A549 (cell line): ENCODE measurements around the gene ARHGEF6. TPM values are rescaled to one million over a fixed set of nuclear protein-coding genes. Genes with fewer than 3 reads are reported as not detected.
A peak's percentile ranks its signal among the peaks of the same experiment; 100 is the strongest.

Source experiments
- ATAC-seq, 2 experiments: fragments of 200-7000 bp in 1 of 2; fragments of >200 bp in 1 of 2; cut with Nextera tagmentation in 1 of 2; cut with Tn5 transposase in 1 of 2; 3 replicates each; pipeline versions ENCODE4 v1.8.0 to v1.9.1; 2018 to 2020; ENCODE audit warnings: mild to moderate bottlenecking in 1 of 2, moderate library complexity in 1 of 2
- CTCF ChIA-PET: fragments of 300-600 bp; sonication (Branson Sonifier 250); formaldehyde crosslinking; extraction: SDS; loops from one replicate; lab custom pipeline; 2021; ENCODE audit warnings: antibody characterized with exemption, inconsistent platforms; lab: Yijun Ruan, JAX
- POLR2A ChIA-PET: fragments of 350-600 bp; formaldehyde crosslinking; extraction: SDS; loops from one replicate; lab custom pipeline; 2021; ENCODE audit warnings: antibody characterized with exemption, inconsistent platforms; lab: Yijun Ruan, JAX
- DNase-seq, 2 experiments: peaks; one replicate each; pipeline versions ENCODE4 v3.0.0 to v3.0.0-alpha.2; 2011 to 2016; ENCODE audit warnings: low read depth in 1 of 2, low spot score in 1 of 2
- FAIRE-seq: peaks from 2 replicates; lab custom pipeline; 2011; peaks lifted over from hg19 to GRCh38; lab: Jason Lieb, UNC
- H3K27ac ChIP-seq, 2 experiments: fragments of >200 bp; sonication (Bioruptor Twin); formaldehyde crosslinking; 3 replicates each; pipeline ENCODE4 v1.5.1; 2016 to 2017
- H3K4me1 ChIP-seq: fragments of >200 bp; sonication (Bioruptor Twin); formaldehyde crosslinking; 3 replicates; pipeline ENCODE4 v1.6.1; 2016
- H3K4me2 ChIP-seq: fragments of >200 bp; sonication (Bioruptor Twin); formaldehyde crosslinking; 3 replicates; pipeline ENCODE4 v1.6.1; 2016
- H3K4me3 ChIP-seq: fragments of >200 bp; sonication (Bioruptor Twin); formaldehyde crosslinking; 3 replicates; pipeline ENCODE4 v1.5.1; 2016
- H3K9me3 ChIP-seq: fragments of >200 bp; sonication (Bioruptor Twin); formaldehyde crosslinking; 3 replicates; pipeline ENCODE4 v1.6.1; 2016
- BHLHE40 ChIP-seq: IDR thresholded peaks from 2 replicates; pipeline ENCODE4 v1.6.1; 2012; ENCODE audit warnings: low read depth, low read length, inconsistent platforms
- CBX8 ChIP-seq: fragments of 200-600 bp; sonication (generic); IDR thresholded peaks from 2 replicates; pipeline ENCODE4 v1.6.1; 2016
- CEBPB ChIP-seq, 2 experiments: fragments of >200 bp in 1 of 2; sonication (Bioruptor Twin) in 1 of 2; formaldehyde crosslinking in 1 of 2; IDR thresholded peaks; 2 replicates each; pipeline ENCODE4 v1.6.1; 2012 to 2016
- CHD2 ChIP-seq: fragments of 150-350 bp; IDR thresholded peaks from 2 replicates; pipeline ENCODE4 v1.6.1; 2014; ENCODE audit warnings: low read length; ENCODE audit not compliant: partially characterized antibody
- EP300 ChIP-seq, 2 experiments: fragments of >200 bp; sonication (Bioruptor Twin); formaldehyde crosslinking; IDR thresholded peaks; 2 replicates in 1 of 2; 3 replicates in 1 of 2; pipeline ENCODE4 v1.6.1; 2016 to 2017
- FOSB ChIP-seq: fragments of 250-450 bp; sonication (Bioruptor Pico); IDR thresholded peaks from 2 replicates; pipeline ENCODE4 v1.5.0; 2020; ENCODE audit warnings: mild to moderate bottlenecking, moderate library complexity
- FOSL2 ChIP-seq, 2 experiments: fragments of 450-650 bp in 1 of 2; fragments of >200 bp in 1 of 2; sonication (Bioruptor Twin) in 1 of 2; formaldehyde crosslinking; IDR thresholded peaks; 2 replicates each; pipeline versions ENCODE4 v1.5.0 to v1.6.1; 2016 to 2020; ENCODE audit warnings: mild to moderate bottlenecking in 1 of 2, moderate library complexity in 1 of 2
- FOXS1 ChIP-seq: fragments of 250-450 bp; sonication (Bioruptor Pico); IDR thresholded peaks from 2 replicates; pipeline ENCODE4 v1.5.0; 2020; ENCODE audit warnings: mild to moderate bottlenecking, moderate library complexity
- HDAC2 ChIP-seq: fragments of 200-600 bp; sonication (generic); IDR thresholded peaks from 2 replicates; pipeline ENCODE4 v1.6.1; 2016
- HOXA7 ChIP-seq: fragments of 250-450 bp; sonication (Bioruptor Pico); IDR thresholded peaks from 2 replicates; pipeline ENCODE4 v1.5.0; 2020; ENCODE audit warnings: mild to moderate bottlenecking, moderate library complexity
- HOXB13 ChIP-seq: fragments of 250-450 bp; sonication (Bioruptor Pico); IDR thresholded peaks from 2 replicates; pipeline ENCODE4 v1.5.0; 2020; ENCODE audit warnings: low read depth, mild to moderate bottlenecking, moderate library complexity
- HOXB5 ChIP-seq: fragments of 250-450 bp; sonication (Bioruptor Pico); IDR thresholded peaks from 2 replicates; pipeline ENCODE4 v1.5.0; 2020; ENCODE audit warnings: mild to moderate bottlenecking, moderate library complexity
- JUN ChIP-seq, 2 experiments: fragments of >200 bp; sonication (Bioruptor Twin); formaldehyde crosslinking; IDR thresholded peaks; 2 replicates in 1 of 2; 3 replicates in 1 of 2; pipeline ENCODE4 v1.6.1; 2016 to 2017
- KDM1A ChIP-seq: fragments of 200-600 bp; sonication (generic); IDR thresholded peaks from 2 replicates; pipeline ENCODE4 v1.6.1; 2016; ENCODE audit warnings: low read depth, mild to moderate bottlenecking
- MAZ ChIP-seq: fragments of 150-350 bp; IDR thresholded peaks from 2 replicates; pipeline ENCODE4 v1.6.1; 2014; ENCODE audit warnings: antibody characterized with exemption, low read depth, low read length, borderline replicate concordance
- MYC ChIP-seq: IDR thresholded peaks from 2 replicates; pipeline ENCODE4 v1.6.1; 2012; ENCODE audit warnings: mild to moderate bottlenecking, inconsistent platforms, low read length, improper control_type of control experiment, borderline replicate concordance
- NR3C1 ChIP-seq: fragments of >200 bp; sonication (Bioruptor Twin); formaldehyde crosslinking; IDR thresholded peaks from 3 replicates; pipeline ENCODE4 v1.6.1; 2017
- PHF8 ChIP-seq: fragments of 200-600 bp; sonication (generic); IDR thresholded peaks from 2 replicates; pipeline ENCODE4 v1.6.1; 2016; ENCODE audit warnings: low read depth, mild to moderate bottlenecking, antibody characterized with exemption, moderate library complexity, borderline replicate concordance
- POLR2A ChIP-seq: IDR thresholded peaks from 2 replicates; pipeline ENCODE4 v1.6.1; 2012; ENCODE audit warnings: mild to moderate bottlenecking, low read length
- POLR2AphosphoS2 ChIP-seq: conservative IDR thresholded peaks from 2 replicates; pipeline ENCODE4 v1.6.1; 2012; ENCODE audit warnings: low read length, improper control_type of control experiment, inconsistent platforms
- RAD21 ChIP-seq, 2 experiments: fragments of >200 bp in 1 of 2; sonication (Bioruptor Twin) in 1 of 2; formaldehyde crosslinking in 1 of 2; IDR thresholded peaks in 1 of 2; conservative IDR thresholded peaks in 1 of 2; 2 replicates in 1 of 2; 3 replicates in 1 of 2; pipeline ENCODE4 v1.6.1; 2012 to 2018; ENCODE audit warnings: inconsistent platforms in 1 of 2
- RARB ChIP-seq: fragments of 250-450 bp; sonication (Bioruptor Pico); IDR thresholded peaks from 2 replicates; pipeline ENCODE4 v1.8.0; 2021; ENCODE audit warnings: mild to moderate bottlenecking, moderate library complexity
- RCOR1 ChIP-seq: fragments of 150-350 bp; IDR thresholded peaks from 2 replicates; pipeline ENCODE4 v1.6.1; 2014; ENCODE audit warnings: antibody characterized with exemption, low read length, low read depth
- RFX5 ChIP-seq: fragments of 450-650 bp; IDR thresholded peaks from 2 replicates; pipeline ENCODE4 v1.7.1; 2014; ENCODE audit warnings: antibody characterized with exemption, mild to moderate bottlenecking, moderate library complexity
- RNF2 ChIP-seq: fragments of 200-600 bp; sonication (generic); IDR thresholded peaks from 2 replicates; pipeline ENCODE4 v1.6.1; 2016; ENCODE audit warnings: low read depth, mild to moderate bottlenecking, antibody characterized with exemption, moderate library complexity, borderline replicate concordance
- SMC3 ChIP-seq: fragments of >200 bp; sonication (Bioruptor Twin); formaldehyde crosslinking; IDR thresholded peaks from 3 replicates; pipeline ENCODE4 v1.6.1; 2018; ENCODE audit warnings: inconsistent platforms
- TFCP2L1 ChIP-seq: fragments of 250-450 bp; sonication (Bioruptor Pico); IDR thresholded peaks from 2 replicates; pipeline ENCODE4 v1.5.0; 2021; ENCODE audit warnings: mild to moderate bottlenecking
- ZC3H11A ChIP-seq: fragments of 450-650 bp; IDR thresholded peaks from 2 replicates; pipeline ENCODE4 v1.6.1; 2014; ENCODE audit warnings: antibody characterized with exemption, mild to moderate bottlenecking
- ZNF302 ChIP-seq: fragments of 250-450 bp; sonication (Bioruptor Pico); IDR thresholded peaks from 2 replicates; pipeline ENCODE4 v1.9.0; 2021; ENCODE audit warnings: inconsistent platforms, mild to moderate bottlenecking, moderate library complexity
- WGBS: methylation state at CpG from one replicate; pipeline ENCODE4 v1.1.6; 2017; ENCODE audit errors: missing lambda C conversion rate; 5-methylcytosine and 5-hydroxymethylcytosine counted together
- polyA plus RNA-seq, 4 experiments: library from polyadenylated mRNA; depleted of rRNA in 3 of 4; stranded (reverse); fragments of >200 nt; fragmentation: RNase III in 1 of 4; extraction: RNeasy Plus Mini Kit Qiagen cat#74134 plus additional on column Dnase treatment in 1 of 4; gene quantifications; 2 replicates in 3 of 4; 3 replicates in 1 of 4; pipeline ENCODE4 v1.2.3, GENCODE V29; 2011 to 2017
- TF ChIP-seq, protein P1 (sequence below): IDR thresholded peaks from 2 replicates; pipeline ENCODE4 v1.6.1; 2012
- TF ChIP-seq, protein P2 (sequence below): fragments of 250-450 bp; sonication (Bioruptor Pico); IDR thresholded peaks from 2 replicates; pipeline ENCODE4 v1.5.0; 2020; ENCODE audit warnings: low read depth, mild to moderate bottlenecking, moderate library complexity
- TF ChIP-seq, protein P3 (sequence below): fragments of >200 bp; sonication (Bioruptor Twin); formaldehyde crosslinking; IDR thresholded peaks from 2 replicates; pipeline ENCODE4 v1.6.1; 2016

The ARHGEF6 gene
- polyA plus RNA-seq, 2 of the 4 experiments (the other 2 are of a cell fraction) = 0.10 to 0.30 TPM

DNA sequence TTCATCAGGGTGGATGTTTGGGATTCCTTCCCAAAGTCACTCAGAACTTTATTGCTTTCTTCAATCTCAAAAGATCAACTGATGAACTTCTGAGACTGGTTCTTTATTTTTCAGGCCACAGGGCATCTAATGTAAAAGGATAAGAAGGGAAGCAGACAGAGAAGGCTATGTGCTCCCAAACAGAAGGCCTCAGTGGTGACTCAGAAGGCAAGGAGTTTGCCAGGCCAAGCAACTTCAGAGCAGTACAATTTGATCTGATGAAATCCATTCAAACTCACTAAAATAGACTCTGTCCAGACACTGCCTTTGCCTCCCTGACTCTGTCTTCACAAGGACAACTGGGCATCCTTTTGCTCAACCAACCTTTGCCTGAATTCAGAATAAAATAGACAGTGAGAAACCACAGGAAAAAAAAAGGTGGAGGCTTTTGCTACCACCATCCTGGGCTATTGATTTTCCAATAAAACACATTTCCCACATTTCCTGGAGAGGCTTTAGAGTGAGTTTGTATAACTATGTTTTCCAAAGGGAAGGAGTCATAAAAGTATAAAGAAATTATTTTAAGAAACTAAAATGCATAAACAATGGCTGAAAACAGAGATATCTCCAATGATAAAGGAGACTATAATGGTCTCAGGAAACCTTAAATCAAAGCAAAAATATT is 55.2 kb downstream of the ARHGEF6 start:
- CTCF ChIA-PET = interaction anchor here (0.7 to 1.9 kb wide), 3 partner anchors 9 to 200 kb away, joined by 3 to 5 read pairs (median 4); no protein-coding TSS in a partner anchor
- Histone ChIP-seq H3K4me1 (no peaks in the 10 kb centered on the region), H3K4me3 (no peak overlapping the region), H3K27ac (no peak overlapping the region), H3K9me3 (no peaks in the 10 kb centered on the region), H3K4me2 (no peak overlapping the region)
- DNase-seq = no peak
- no peak for ATAC-seq
- no peak for FAIRE-seq
- POLR2A ChIA-PET = no interaction called here
- TF ChIP-seq TFCP2L1 (CRISPR knock-in tag) (no peak), MAZ (no peak), HOXA7 (CRISPR knock-in tag) (no peak), CHD2 (no peak), ZNF302 (CRISPR knock-in tag) (no peak), NR3C1 (no peak)
- TF ChIP-seq, protein P1, sequence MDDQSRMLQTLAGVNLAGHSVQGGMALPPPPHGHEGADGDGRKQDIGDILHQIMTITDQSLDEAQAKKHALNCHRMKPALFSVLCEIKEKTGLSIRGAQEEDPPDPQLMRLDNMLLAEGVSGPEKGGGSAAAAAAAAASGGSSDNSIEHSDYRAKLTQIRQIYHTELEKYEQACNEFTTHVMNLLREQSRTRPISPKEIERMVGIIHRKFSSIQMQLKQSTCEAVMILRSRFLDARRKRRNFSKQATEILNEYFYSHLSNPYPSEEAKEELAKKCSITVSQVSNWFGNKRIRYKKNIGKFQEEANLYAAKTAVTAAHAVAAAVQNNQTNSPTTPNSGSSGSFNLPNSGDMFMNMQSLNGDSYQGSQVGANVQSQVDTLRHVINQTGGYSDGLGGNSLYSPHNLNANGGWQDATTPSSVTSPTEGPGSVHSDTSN = no peak

DNA sequence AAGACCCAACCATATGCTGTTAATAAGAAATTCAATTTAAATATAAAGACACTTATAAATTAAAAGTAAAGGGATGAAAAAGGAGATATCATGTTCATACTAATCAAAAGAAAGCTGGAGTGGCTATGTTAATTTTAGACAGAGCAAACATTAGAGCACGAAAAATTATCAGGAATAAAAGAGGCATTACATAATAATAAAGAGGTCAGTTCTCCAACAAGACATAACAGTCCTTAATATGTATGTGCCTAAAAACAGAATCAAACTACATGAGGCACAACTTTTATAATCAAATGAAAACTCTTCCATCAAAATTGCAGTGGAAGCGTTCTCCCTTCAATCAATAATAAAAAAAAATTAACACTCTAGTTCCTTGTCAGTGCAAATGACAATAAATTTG is 62.6 kb downstream of the ARHGEF6 start:
- Histone ChIP-seq H3K27ac (no peak overlapping the region), H3K4me2 (no peak overlapping the region), H3K4me3 (no peak overlapping the region), H3K4me1 (no peaks in the 10 kb centered on the region), H3K9me3 (no peaks in the 10 kb centered on the region)
- ATAC-seq (no peak), FAIRE-seq (peak; percentile 94), DNase-seq (no peak)
- CTCF ChIA-PET = no interaction called here
- TF ChIP-seq PHF8 (no peak), POLR2AphosphoS2 (no peak), FOSB (CRISPR knock-in tag) (no peak), RCOR1 (no peak), TFCP2L1 (CRISPR knock-in tag) (no peak), CHD2 (no peak), POLR2A (no peak), RFX5 (no peak), FOSL2 (IDR thresholded peaks at IDR 0.05) (no peak), FOSL2 (CRISPR knock-in tag; IDR thresholded peaks at IDR 0.05) (no peak), RARB (CRISPR knock-in tag) (no peak), ZC3H11A (no peak), EP300 (IDR thresholded peaks at IDR 0.05) (no peak), HOXB5 (no peak), CEBPB (IDR thresholded peaks at IDR 0.05) (no peak), RAD21 (conservative IDR thresholded peaks at IDR 0.05 in 1 of 2, IDR thresholded peaks at IDR 0.05 in 1 of 2) (no peak)
- TF ChIP-seq, protein P2, sequence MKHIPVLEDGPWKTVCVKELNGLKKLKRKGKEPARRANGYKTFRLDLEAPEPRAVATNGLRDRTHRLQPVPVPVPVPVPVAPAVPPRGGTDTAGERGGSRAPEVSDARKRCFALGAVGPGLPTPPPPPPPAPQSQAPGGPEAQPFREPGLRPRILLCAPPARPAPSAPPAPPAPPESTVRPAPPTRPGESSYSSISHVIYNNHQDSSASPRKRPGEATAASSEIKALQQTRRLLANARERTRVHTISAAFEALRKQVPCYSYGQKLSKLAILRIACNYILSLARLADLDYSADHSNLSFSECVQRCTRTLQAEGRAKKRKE (CRISPR knock-in tag) = no peak
- WGBS = 8% methylated on average over 2 of the region's 2 CpGs
- POLR2A ChIA-PET = no interaction called here

DNA sequence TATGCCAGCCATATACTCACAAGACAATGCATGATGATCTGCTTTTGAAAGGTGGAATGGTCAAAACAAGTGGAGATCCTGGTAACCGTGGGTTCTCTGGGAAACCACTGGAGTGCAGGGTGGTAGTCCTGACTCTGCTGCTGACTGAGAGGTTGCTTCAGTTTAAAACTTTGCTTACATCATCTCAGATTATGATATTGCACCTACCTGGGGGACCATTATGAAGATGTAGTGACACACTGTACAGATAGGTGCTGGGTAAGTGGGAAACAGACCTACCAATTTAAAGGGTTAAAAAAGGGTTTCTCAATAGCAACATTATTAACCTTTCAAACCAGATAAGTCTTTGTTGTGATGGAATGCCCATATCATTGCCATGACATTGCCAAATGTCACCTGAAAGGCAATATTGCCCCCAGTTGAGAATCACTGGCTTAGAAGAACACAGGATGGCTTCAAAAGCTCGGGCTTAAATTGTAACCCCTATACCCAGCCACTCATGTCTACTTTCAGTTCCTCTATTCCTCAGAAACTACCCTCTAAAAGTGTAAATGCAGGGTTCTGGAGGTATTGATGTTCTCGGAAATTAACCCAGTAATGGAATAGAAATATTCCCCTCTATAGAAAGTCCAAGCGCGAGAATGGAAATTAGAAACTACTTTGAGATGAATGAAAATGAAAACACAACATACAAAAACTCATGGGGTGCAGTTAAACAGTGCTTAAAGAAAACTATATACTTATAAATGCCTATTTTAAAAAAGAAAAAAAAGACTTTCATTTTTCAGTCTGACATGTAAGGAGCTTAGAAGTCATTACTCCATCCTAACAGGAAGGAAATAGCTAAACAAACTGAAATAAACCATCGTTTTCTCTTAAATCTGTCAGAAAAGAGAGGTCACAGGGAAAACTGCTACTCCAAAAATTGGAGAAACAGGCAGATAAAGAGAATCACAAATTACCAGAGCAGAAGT is 65.8 kb downstream of the ARHGEF6 start:
- no peaks in the 10 kb centered on the region for H3K9me3 ChIP-seq
- DNase-seq = no peak
- no peak overlapping the region for H3K4me2 ChIP-seq
- H3K27ac ChIP-seq = no peak overlapping the region
- ATAC-seq = no peak
- peaks cover 6% of the 10 kb centered on the region; the same call in 1 of the 3 replicates for H3K4me1 ChIP-seq
- ChIA-PET POLR2A (no interaction called here), CTCF (interaction anchor here (1.8 kb wide), 1 partner anchor 210 kb away, joined by 9 read pairs; no protein-coding TSS in a partner anchor)
- no peak overlapping the region for H3K4me3 ChIP-seq
- TF ChIP-seq FOXS1 (CRISPR knock-in tag) (no peak), POLR2A (no peak), BHLHE40 (no peak), RAD21 (conservative IDR thresholded peaks at IDR 0.05 in 1 of 2, IDR thresholded peaks at IDR 0.05 in 1 of 2) (no peak), HOXB13 (no peak), HOXA7 (CRISPR knock-in tag) (no peak), SMC3 (no peak), PHF8 (no peak), RNF2 (no peak), HDAC2 (no peak), KDM1A (no peak), CBX8 (no peak), JUN (IDR thresholded peaks at IDR 0.05) (no peak), POLR2AphosphoS2 (no peak), MYC (no peak)
- TF ChIP-seq, protein P3, sequence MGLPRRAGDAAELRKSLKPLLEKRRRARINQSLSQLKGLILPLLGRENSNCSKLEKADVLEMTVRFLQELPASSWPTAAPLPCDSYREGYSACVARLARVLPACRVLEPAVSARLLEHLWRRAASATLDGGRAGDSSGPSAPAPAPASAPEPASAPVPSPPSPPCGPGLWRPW = no peak
- FAIRE-seq = no peak
- WGBS = 49% methylated on average over 6 of the region's 6 CpGs
